Measurements from ENCODE around the gene LIMS2. TPM values are rescaled to one million over a fixed set of nuclear protein-coding genes. Genes with fewer than 3 reads are reported as not detected.
A peak's percentile ranks its signal among the peaks of the same experiment; 100 is the strongest.

Gene LIMS2
- total RNA-seq, 2 experiments from 2014 or later: 6.1 to 7.0 TPM

GRCh38 chr2:127664065-127664894 is 11.1 kb downstream of the LIMS2 start:
- peak in 1 of 14 experiments; percentile 25 for DNase-seq
- no peak overlapping the region for H3K27ac Mint-ChIP-seq
- H3K4me3 ChIP-seq (ENCODE audit: low read length): no peak overlapping the region
- no peaks in the 10 kb centered on the region for H3K36me3 Mint-ChIP-seq (ENCODE audit: low read depth)
- TF ChIP-seq CTCF (IDR thresholded peaks at IDR 0.05): no peak
- no peaks in the 10 kb centered on the region for H3K4me1 Mint-ChIP-seq (ENCODE audit: low read depth)
- H3K4me3 Mint-ChIP-seq: no peak overlapping the region
- H3K9me3 ChIP-seq (ENCODE audit: control insufficient read depth in 1 of 2, insufficient read depth in 1 of 2, low read length in 2 of 2): peaks cover 0 to 4% of the 10 kb centered on the region in 2 experiments
- no peak for ATAC-seq (ENCODE audit: poor library complexity)
- H3K36me3 ChIP-seq (ENCODE audit: insufficient read depth, low read length): no peaks in the 10 kb centered on the region
- H3K27ac ChIP-seq (ENCODE audit: low read depth in 1 of 2, low read length in 2 of 2): no peak overlapping the region
- ChIA-PET CTCF (no interaction called here), POLR2A (no interaction called here)
- intact Hi-C loops (cut with DNase I, micrococcal nuclease): no loop called here
- H3K27me3 ChIP-seq (ENCODE audit: control insufficient read depth in 1 of 2, insufficient read depth in 2 of 2, low read length in 2 of 2): peaks cover 33 to 41% of the 10 kb centered on the region in 2 experiments
- H3K27me3 Mint-ChIP-seq: peaks cover 77% of the 10 kb centered on the region
- H3K4me1 ChIP-seq (ENCODE audit: insufficient read depth, low read length): peaks cover 2% of the 10 kb centered on the region
- H3K9me3 Mint-ChIP-seq: no peaks in the 10 kb centered on the region

- no peak overlapping the region for H3K27ac Mint-ChIP-seq
- peaks cover 71% of the 10 kb centered on the region for H3K27me3 Mint-ChIP-seq
- H3K4me1 Mint-ChIP-seq (ENCODE audit: low read depth): no peaks in the 10 kb centered on the region
- no peak for ATAC-seq (ENCODE audit: poor library complexity)
- no peak overlapping the region for H3K4me3 Mint-ChIP-seq
- Histone ChIP-seq H3K4me3 (ENCODE audit: low read length) (no peak overlapping the region), H3K4me1 (ENCODE audit: insufficient read depth, low read length) (peaks cover 2% of the 10 kb centered on the region), H3K36me3 (ENCODE audit: insufficient read depth, low read length) (no peaks in the 10 kb centered on the region), H3K27ac (ENCODE audit: low read depth in 1 of 2, low read length in 2 of 2) (no peak overlapping the region), H3K9me3 (ENCODE audit: control insufficient read depth in 1 of 2, insufficient read depth in 1 of 2, low read length in 2 of 2) (peaks cover 0 to 8% of the 10 kb centered on the region in 2 experiments), H3K27me3 (ENCODE audit: control insufficient read depth in 1 of 2, insufficient read depth in 2 of 2, low read length in 2 of 2) (peaks cover 30 to 38% of the 10 kb centered on the region in 2 experiments)
- no peaks in the 10 kb centered on the region for H3K9me3 Mint-ChIP-seq
- intact Hi-C loops (cut with DNase I, micrococcal nuclease): no loop called here
- ChIA-PET POLR2A (no interaction called here), CTCF (no interaction called here)
- H3K36me3 Mint-ChIP-seq (ENCODE audit: low read depth): no peaks in the 10 kb centered on the region
- TF ChIP-seq CTCF (IDR thresholded peaks at IDR 0.05): no peak
- DNase-seq: no peak
These were observed 11.7 kb downstream of the LIMS2 start for GRCh38 chr2:127663566-127664064.

- no peak for TF ChIP-seq CTCF (IDR thresholded peaks at IDR 0.05)
- no peak overlapping the region for H3K27ac ChIP-seq (ENCODE audit: low read depth in 1 of 2, low read length in 2 of 2)
- intact Hi-C loops (cut with DNase I, micrococcal nuclease): no loop called here
- peaks cover 2% of the 10 kb centered on the region for H3K4me1 ChIP-seq (ENCODE audit: insufficient read depth, low read length)
- Mint-ChIP-seq H3K4me3 (no peak overlapping the region), H3K27me3 (peaks cover 71% of the 10 kb centered on the region), H3K9me3 (no peaks in the 10 kb centered on the region), H3K36me3 (ENCODE audit: low read depth) (no peaks in the 10 kb centered on the region), H3K27ac (no peak overlapping the region), H3K4me1 (ENCODE audit: low read depth) (no peaks in the 10 kb centered on the region)
- ATAC-seq (ENCODE audit: poor library complexity) (no peak), DNase-seq (peak in 1 of 14 experiments; percentile 14)
- POLR2A ChIA-PET: no interaction called here
- peaks cover 0 to 8% of the 10 kb centered on the region in 2 experiments for H3K9me3 ChIP-seq (ENCODE audit: control insufficient read depth in 1 of 2, insufficient read depth in 1 of 2, low read length in 2 of 2)
- H3K36me3 ChIP-seq (ENCODE audit: insufficient read depth, low read length): no peaks in the 10 kb centered on the region
- peaks cover 29 to 38% of the 10 kb centered on the region in 2 experiments for H3K27me3 ChIP-seq (ENCODE audit: control insufficient read depth in 1 of 2, insufficient read depth in 2 of 2, low read length in 2 of 2)
- CTCF ChIA-PET: no interaction called here
- H3K4me3 ChIP-seq (ENCODE audit: low read length): no peak overlapping the region
These were observed 12.3 kb downstream of the LIMS2 start for GRCh38 chr2:127662937-127663565.
